ENCODE data around the gene CAPN1.
A peak's percentile ranks its signal among the peaks of the same experiment; 100 is the strongest.
"Not testable (repeated sequence)": the region's sequence is repeated elsewhere in the genome, so short reads cannot be mapped to it uniquely, and the experiment has no call there.

CAPN1 gene

GRCh38 chr11:65181569-65182257 lies at the start of gene CAPN1:
Gene CAPN1, plus strand, starts transcription at chr11:65181928. Its CDS starts 774 bp downstream, at chr11:65182702.
- FAIRE-seq (no peak), DNase-seq (ENCODE audit: low spot score) (peak; percentile 91)

- DNase-seq (ENCODE audit: low spot score) (no peak), FAIRE-seq (no peak)
Observed at GRCh38 chr11:65132238-65132987, 49.3 kb upstream of the CAPN1 start.

GRCh38 chr11:65132988-65133700 lies 48.6 kb upstream of the CAPN1 start:
- no peak for DNase-seq (ENCODE audit: low spot score)
- FAIRE-seq, result no peak

GRCh38 chr11:65133724-65134123 lies 48.0 kb upstream of the CAPN1 start:
- FAIRE-seq (no peak), DNase-seq (ENCODE audit: low spot score) (no peak)

GRCh38 chr11:65134240-65134951 lies 47.3 kb upstream of the CAPN1 start, which contains the start of gene SYVN1:
Gene SYVN1, minus strand, starts transcription at chr11:65134519. Its CDS starts 918 bp downstream, at chr11:65133601.
- DNase-seq (ENCODE audit: low spot score) (peak; percentile 55), FAIRE-seq (no peak)

GRCh38 chr11:65134952-65135632 lies 46.6 kb upstream of the CAPN1 start:
- DNase-seq (ENCODE audit: low spot score) (peak; percentile 91), FAIRE-seq (peak; percentile 86)

- no peak for FAIRE-seq
Observed at GRCh38 chr11:65135633-65136145, 46.0 kb upstream of the CAPN1 start.

GRCh38 chr11:65136515-65137096 lies 45.1 kb upstream of the CAPN1 start:
- no peak for DNase-seq (ENCODE audit: low spot score)
- no peak for FAIRE-seq

More at GRCh38 chr11:65135633-65136145, 46.0 kb upstream of the CAPN1 start:
- DNase-seq (ENCODE audit: low spot score), result no peak

- FAIRE-seq, result no peak
- DNase-seq (ENCODE audit: low spot score), result no peak
Observed at GRCh38 chr11:65141896-65142494, 39.7 kb upstream of the CAPN1 start.

- DNase-seq (ENCODE audit: low spot score), result no peak
- FAIRE-seq, result no peak
Observed at GRCh38 chr11:65147352-65148075, 34.2 kb upstream of the CAPN1 start.

GRCh38 chr11:65148657-65149056 lies 33.1 kb upstream of the CAPN1 start:
- DNase-seq (ENCODE audit: low spot score), result no peak
- FAIRE-seq, result no peak

- DNase-seq (ENCODE audit: low spot score); FAIRE-seq: not testable (repeated sequence)
Observed at GRCh38 chr11:65150131-65150508, 31.6 kb upstream of the CAPN1 start.

- peak; percentile 87 for FAIRE-seq
Observed at GRCh38 chr11:65150509-65151299, 31.0 kb upstream of the CAPN1 start.

GRCh38 chr11:65151331-65151899 lies 30.3 kb upstream of the CAPN1 start:
- no peak for DNase-seq (ENCODE audit: low spot score)
- no peak for FAIRE-seq

More at GRCh38 chr11:65150509-65151299, 31.0 kb upstream of the CAPN1 start:
- peak; percentile 95 for DNase-seq (ENCODE audit: low spot score)

GRCh38 chr11:65152122-65152521 lies 29.6 kb upstream of the CAPN1 start:
- DNase-seq (ENCODE audit: low spot score) (no peak), FAIRE-seq (no peak)

- FAIRE-seq (no peak), DNase-seq (ENCODE audit: low spot score) (no peak)
Observed at GRCh38 chr11:65156256-65156655, 25.5 kb upstream of the CAPN1 start.

- DNase-seq (ENCODE audit: low spot score), result no peak
- no peak for FAIRE-seq
Observed at GRCh38 chr11:65156926-65157325, 24.8 kb upstream of the CAPN1 start.

- FAIRE-seq, result no peak
- DNase-seq (ENCODE audit: low spot score), result no peak
Observed at GRCh38 chr11:65157336-65157735, 24.4 kb upstream of the CAPN1 start.
